ENCODE data around the gene PLK3.

- TF ChIP-seq EZH2phosphoT487 (IDR thresholded peaks at IDR 0.05; ENCODE audit: low read depth, severe bottlenecking, unreplicated experiment) (no peak), CTCF (IDR thresholded peaks at IDR 0.05; ENCODE audit: poor library complexity) (no peak), EZH2 (IDR thresholded peaks at IDR 0.05; ENCODE audit: borderline replicate concordance) (no peak)
Observed at GRCh38 chr1:44786841-44787426, 13.2 kb upstream of the PLK3 start.

All from hepatocyte (in vitro differentiated cells).